ENCODE measurements around the gene TTYH3. TPM values are rescaled to one million over a fixed set of nuclear protein-coding genes. Genes with fewer than 3 reads are reported as not detected.
A peak's percentile ranks its signal among the peaks of the same experiment; 100 is the strongest.

The TTYH3 gene
- total RNA-seq, 6 experiments from 2014 or later, result 10.3 to 59.3 (median 37.6) TPM

DNA sequence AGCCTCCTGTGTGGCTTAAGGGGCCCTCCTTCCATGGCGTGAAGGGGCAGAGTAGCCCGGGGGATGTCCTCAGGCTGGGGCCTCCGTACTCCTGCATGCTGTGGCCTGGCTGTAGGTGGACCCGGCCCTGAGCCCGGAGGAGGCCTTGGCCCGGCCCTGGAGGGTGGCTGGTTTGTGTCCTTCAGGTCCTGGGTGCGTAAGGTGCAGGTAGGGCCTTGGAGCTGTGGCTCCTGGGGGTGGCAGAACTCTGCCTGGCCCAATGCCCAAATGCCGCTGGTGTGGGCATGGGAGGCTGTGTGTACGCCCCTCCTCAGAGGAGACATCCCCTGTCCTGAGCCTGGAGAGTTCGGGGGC lies 29.3 kb downstream of the TTYH3 start:
- TF ChIP-seq, protein P1, sequence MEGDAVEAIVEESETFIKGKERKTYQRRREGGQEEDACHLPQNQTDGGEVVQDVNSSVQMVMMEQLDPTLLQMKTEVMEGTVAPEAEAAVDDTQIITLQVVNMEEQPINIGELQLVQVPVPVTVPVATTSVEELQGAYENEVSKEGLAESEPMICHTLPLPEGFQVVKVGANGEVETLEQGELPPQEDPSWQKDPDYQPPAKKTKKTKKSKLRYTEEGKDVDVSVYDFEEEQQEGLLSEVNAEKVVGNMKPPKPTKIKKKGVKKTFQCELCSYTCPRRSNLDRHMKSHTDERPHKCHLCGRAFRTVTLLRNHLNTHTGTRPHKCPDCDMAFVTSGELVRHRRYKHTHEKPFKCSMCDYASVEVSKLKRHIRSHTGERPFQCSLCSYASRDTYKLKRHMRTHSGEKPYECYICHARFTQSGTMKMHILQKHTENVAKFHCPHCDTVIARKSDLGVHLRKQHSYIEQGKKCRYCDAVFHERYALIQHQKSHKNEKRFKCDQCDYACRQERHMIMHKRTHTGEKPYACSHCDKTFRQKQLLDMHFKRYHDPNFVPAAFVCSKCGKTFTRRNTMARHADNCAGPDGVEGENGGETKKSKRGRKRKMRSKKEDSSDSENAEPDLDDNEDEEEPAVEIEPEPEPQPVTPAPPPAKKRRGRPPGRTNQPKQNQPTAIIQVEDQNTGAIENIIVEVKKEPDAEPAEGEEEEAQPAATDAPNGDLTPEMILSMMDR (IDR thresholded peaks at IDR 0.05), result no peak
- TF ChIP-seq POLR2A (IDR thresholded peaks at IDR 0.05), result no peak
- no peaks in the 10 kb centered on the region for H3K27me3 ChIP-seq
- H3K36me3 ChIP-seq, result peaks cover 0 to 2% (median 0%) of the 10 kb centered on the region in 4 donors
- H3K9me3 ChIP-seq, result no peaks in the 10 kb centered on the region
- intact Hi-C loops (cut with DNase I), result no loop called here
- ATAC-seq (no peak), DNase-seq (peak in 2 of 3 donors; percentile 50 to 61)
- peaks cover 0 to 43% (median 20%) of the 10 kb centered on the region in 4 donors for H3K4me1 ChIP-seq
- H3K4me3 ChIP-seq, result no peak overlapping the region
- peak overlapping the region in 1 of 3 donors; percentile 78 for H3K27ac ChIP-seq
- WGBS (ENCODE audit: insufficient coverage, low coverage, low lambda C conversion rate, missing lambda C conversion rate), result no CpG with 5 or more reads among the region's 10 CpGs

DNA sequence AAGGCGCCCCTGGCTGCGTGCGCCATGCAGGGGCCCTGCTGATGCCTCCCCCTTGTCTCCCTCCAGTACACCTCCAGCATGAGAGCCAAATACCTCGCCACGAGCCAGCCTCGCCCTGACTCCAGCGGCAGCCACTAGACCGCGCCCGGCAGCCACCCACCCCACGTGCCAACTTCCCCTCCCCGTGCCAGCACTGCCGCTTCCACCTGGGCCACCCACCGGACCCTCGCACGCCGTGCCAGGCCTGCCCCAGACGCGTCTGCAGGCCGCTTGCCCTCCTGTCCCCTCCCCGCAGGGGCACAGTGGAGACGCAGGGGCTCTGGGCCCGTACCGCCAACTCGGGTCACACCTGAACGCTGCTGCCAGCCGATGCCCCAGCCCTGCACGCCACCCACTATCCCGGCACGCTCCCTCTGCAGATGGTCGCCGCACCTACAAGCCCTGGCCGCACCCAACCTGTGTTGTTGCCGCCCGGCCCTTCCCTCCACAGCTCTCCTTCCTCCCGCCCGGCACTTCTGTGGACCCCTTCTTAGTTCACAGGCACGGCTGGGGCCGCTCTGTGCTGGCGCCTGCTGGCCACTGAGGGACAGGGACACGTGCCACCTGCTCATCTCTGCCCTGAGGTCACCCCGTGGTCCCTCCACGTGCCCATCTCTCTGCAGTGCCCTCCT lies 30.0 kb downstream of the TTYH3 start:
- no peaks in the 10 kb centered on the region for H3K27me3 ChIP-seq

DNA sequence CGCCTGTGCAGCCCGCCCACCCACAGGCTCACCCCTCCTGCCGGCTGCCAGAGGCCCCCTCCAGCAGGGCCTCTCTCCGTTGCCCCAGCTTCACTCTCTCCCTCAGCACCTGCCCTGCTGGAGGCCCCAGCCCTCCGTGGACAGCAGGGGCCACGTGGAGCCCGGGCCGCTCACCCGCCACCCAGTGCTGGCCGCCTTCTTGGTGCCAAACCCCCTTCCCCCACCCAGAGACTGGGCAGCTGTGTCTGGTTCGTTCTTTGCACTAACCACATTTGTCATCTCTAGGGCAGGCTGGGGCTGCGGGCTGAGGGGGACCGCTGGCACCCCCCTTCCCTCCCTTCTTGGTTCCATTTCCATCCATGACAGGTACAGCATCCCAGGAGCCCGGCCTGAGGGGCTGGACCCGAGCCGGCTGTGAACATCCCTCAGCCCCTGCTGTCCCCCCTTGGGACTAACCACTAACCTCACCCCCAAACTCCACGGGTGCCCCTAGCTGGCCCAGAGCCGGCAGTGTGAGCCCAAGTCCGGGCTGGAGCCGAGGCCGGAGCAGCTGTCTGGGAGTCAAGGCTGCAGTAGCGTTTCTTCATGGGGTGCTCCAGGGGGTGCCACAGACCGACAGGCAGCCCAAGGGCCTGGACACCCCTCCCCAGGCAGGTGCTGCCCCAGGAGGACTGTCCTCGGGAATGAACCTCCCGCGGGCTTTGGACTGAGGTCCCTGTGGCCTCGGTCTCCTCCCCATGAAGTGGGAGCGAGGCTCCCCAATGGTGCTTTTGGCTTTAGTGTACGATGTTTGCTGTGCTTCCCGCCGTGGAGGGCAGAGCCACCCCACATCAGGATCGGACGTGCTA lies 30.7 kb downstream of the TTYH3 start:
- peak overlapping the region in 1 of 3 donors; percentile 23 for H3K4me3 ChIP-seq
- no peak for TF ChIP-seq POLR2A (IDR thresholded peaks at IDR 0.05)
- TF ChIP-seq, protein P1 (IDR thresholded peaks at IDR 0.05), result peak in 2 of 4 donors; percentile 3 to 5
- H3K9me3 ChIP-seq, result no peaks in the 10 kb centered on the region
- WGBS (ENCODE audit: insufficient coverage, low coverage, low lambda C conversion rate, missing lambda C conversion rate), result 34% methylated on average over 6 of the region's 33 CpGs
- H3K27ac ChIP-seq, result peak overlapping the region in 2 of 3 donors; percentile 78 to 96
- ATAC-seq (peak; percentile 8 to 49 (median 19)), DNase-seq (peak in 2 of 3 donors; percentile 70 to 76)
- no peaks in the 10 kb centered on the region for H3K27me3 ChIP-seq
- peaks cover 0 to 2% (median 0%) of the 10 kb centered on the region in 4 donors for H3K36me3 ChIP-seq
- intact Hi-C loops (cut with DNase I), result no loop called here
- peaks cover 0 to 57% (median 26%) of the 10 kb centered on the region in 4 donors for H3K4me1 ChIP-seq

More for the DNA sequence above, 30.0 kb downstream of the TTYH3 start:
- intact Hi-C loops (cut with DNase I), result no loop called here
- ATAC-seq, result peak; percentile 24 to 52 (median 32)
- Histone ChIP-seq H3K4me1 (peaks cover 0 to 49% (median 23%) of the 10 kb centered on the region in 4 donors), H3K27ac (peak overlapping the region in 1 of 3 donors; percentile 78), H3K36me3 (peaks cover 0 to 2% (median 0%) of the 10 kb centered on the region in 4 donors), H3K4me3 (peak overlapping the region in 1 of 3 donors; percentile 23), H3K9me3 (no peaks in the 10 kb centered on the region)
- TF ChIP-seq POLR2A (IDR thresholded peaks at IDR 0.05), result no peak
- TF ChIP-seq, protein P1 (IDR thresholded peaks at IDR 0.05), result peak; percentile 34 to 50 (median 45)
- peak; percentile 66 to 78 (median 78) for DNase-seq
- WGBS (ENCODE audit: insufficient coverage, low coverage, low lambda C conversion rate, missing lambda C conversion rate), result 64% methylated on average over 10 of the region's 43 CpGs

DNA sequence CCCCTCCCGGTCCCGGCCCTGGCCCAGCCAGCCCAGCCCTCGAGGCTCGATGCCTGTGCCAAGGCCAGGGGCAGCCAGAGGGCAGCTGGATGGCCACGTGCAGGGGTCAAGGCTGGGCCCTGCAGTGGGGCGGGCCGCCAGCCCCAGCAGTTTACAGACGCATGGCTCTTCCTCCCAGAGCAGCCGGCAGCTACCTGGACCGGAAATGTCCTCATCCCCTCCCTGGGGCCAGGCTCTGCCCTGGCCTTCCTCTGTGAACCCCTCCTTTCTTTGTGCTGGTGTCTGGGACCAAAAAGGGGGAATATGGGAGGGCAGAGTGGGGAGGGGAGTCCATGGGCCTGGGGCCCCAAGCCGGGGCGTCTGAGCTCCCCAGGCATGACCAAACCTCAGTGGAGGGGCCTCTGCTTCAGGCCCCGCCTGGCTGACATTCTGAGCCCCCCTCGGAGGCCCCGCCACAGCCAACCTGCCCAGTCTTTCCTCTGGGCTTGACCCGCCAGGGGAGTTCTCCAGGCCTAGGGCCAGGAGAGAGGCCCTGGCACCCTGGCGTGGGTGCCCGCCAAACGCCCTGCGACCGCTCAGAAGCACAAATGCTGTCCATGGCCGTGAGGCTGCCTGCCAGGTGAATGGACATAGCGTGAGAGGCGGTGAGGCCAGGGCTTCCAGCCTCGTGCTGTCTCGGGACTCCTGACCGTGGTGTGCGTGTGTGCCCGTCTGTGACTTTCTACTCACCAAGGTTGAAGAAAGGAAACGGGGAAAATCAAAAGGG lies 31.5 kb downstream of the TTYH3 start:
- peak; percentile 56 for TF ChIP-seq POLR2A (IDR thresholded peaks at IDR 0.05)
- TF ChIP-seq, protein P1 (IDR thresholded peaks at IDR 0.05), result no peak
- intact Hi-C loops (cut with DNase I), result no loop called here
- H3K27ac ChIP-seq, result peak overlapping the region; percentile 78 to 96 (median 90)

More for the DNA sequence above, 31.5 kb downstream of the TTYH3 start:
- Histone ChIP-seq H3K9me3 (no peaks in the 10 kb centered on the region), H3K36me3 (no peaks in the 10 kb centered on the region), H3K4me1 (peaks cover 0 to 62% (median 26%) of the 10 kb centered on the region in 4 donors), H3K4me3 (no peak overlapping the region), H3K27me3 (no peaks in the 10 kb centered on the region)
- peak; percentile 90 to 95 (median 93) for DNase-seq
- 10% methylated on average over 5 of the region's 30 CpGs for WGBS (ENCODE audit: insufficient coverage, low coverage, low lambda C conversion rate, missing lambda C conversion rate)
- ATAC-seq, result peak; percentile 73 to 80 (median 76)

Data from right lobe of liver (tissue), 6 donors.